NCI-H226 (cell line): ENCODE measurements around the gene MED13.
"Not testable (repeated sequence)": the region's sequence is repeated elsewhere in the genome, so short reads cannot be mapped to it uniquely, and the experiment has no call there.

Experiments used
- DNase-seq: peaks from one replicate; pipeline ENCODE4 v3.0.0-alpha.2; 2015

MED13 gene

GRCh38 chr17:61996916-61997605 is 68.0 kb downstream of the MED13 start:
- DNase-seq, result no peak

DNA sequence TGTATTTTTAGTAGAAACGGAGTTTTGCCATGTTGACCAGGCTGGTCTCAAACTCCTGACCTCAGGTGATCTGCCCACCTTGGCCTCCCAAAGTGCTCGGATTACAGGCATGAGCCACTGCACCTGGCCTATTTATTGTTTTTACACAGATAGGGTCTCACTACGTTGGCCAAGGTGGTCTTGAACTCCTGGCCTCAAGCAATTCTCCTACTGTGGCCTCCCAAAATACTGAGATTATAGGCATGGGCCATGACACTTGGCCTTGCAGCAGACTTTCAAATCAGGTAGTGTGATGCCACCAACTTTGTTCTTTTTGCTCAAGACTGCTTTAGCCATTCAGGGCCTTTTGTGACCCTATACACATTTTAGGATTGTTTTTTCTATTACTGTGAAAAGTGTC is 75.6 kb downstream of the MED13 start:
- DNase-seq, result no peak

GRCh38 chr17:61986898-61987297 is 78.2 kb downstream of the MED13 start:
- no peak for DNase-seq

DNA sequence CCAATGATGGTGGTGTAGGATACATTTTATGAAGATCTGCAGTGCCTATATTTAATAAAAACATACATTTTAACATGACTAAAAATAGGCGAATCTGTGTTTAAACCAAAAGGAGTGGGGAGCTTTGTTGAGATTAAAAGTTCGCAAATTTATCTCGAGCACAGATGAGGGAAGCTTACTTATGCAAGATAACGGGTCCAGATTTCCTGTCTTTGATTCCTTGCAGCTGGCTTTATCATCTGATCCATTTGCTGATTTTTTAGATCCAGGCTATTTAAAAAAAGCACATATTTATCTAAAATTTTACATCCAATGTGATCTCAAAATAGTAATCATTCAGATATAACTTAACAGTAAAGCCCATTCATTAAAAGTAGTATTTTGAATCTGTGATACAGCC is 80.3 kb downstream of the MED13 start:
- DNase-seq, result no peak

DNA sequence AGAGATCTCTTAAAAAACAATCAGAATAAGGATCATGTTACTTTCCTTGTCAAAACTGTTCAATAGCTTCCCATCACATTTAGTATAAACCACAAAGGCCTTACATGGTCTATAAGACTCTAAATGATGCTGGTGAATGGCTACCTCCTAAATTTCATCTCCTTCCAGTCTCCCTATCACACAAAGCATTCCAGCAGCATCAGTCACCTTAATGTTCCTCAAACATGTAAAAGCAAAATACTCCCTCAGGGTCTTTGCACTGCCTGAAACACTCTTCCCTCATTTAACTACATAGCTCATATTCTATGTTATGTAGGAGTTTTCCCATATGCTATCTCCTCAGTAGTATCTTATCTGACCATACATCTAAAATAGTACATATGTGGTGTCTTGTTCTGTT is 83.8 kb downstream of the MED13 start:
- peak; percentile 39 for DNase-seq

- DNase-seq, result no peak
These were observed 84.5 kb downstream of the MED13 start for GRCh38 chr17:61980535-61980934.

- DNase-seq, result no peak
These were observed 91.0 kb downstream of the MED13 start for GRCh38 chr17:61974115-61974514.

DNA sequence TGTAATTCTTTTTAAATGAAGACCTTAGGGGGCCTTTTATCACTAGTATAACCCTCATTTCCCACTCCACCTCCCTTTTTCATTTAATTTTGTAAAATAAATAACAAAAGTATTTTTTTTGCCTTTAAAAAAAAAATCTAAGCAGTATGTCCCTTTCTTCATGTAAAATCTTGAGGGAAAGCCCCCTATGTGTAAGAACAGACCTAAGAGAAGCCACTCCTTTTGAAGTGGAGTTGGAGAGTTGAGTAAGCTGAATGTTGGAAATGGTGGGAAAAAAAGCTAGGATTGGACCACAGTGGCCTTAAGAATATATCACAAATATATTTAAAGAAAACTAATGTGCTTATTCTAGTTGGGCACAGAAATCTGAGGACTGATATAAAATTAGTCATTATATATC is 92.8 kb downstream of the MED13 start:
- DNase-seq, result no peak

DNA sequence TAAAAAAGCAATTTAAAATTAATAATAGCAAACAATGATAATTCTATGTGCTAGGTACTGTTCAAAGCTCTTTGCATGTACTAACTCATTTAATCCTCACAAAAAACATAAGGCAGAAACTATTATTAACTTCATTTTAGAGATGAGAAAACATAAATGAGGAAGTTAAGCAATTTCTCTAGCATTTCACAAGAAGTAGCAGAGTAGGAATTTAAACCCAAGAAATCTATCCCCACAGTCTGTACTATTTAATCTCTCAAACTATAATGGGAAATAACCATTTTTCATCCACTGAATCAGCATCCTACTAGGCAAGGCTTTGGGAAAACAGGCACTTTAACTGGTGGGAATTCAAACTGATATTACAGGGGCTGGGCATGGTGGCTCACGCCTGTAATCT is 95.0 kb downstream of the MED13 start:
- no peak for DNase-seq

DNA sequence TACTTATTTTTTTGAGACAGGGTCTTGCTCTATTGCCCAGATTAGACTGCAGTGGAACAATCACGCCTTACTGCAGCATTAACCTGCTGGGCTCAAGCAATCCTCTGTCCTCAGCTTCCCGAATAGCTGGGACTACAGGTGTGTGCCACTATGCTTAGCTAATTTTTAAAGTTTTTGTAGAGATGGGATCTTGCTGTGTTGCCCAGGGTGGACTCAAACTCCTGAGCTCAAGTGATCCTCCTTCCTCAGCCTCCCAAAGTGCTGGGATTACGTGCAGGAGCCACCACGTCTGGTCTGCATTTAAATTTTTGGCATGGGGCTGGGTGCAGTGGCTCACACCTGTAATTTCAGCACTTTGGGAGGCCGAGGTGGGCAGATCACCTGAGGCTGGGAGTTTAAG is 96.3 kb downstream of the MED13 start:
- DNase-seq, result no peak

DNA sequence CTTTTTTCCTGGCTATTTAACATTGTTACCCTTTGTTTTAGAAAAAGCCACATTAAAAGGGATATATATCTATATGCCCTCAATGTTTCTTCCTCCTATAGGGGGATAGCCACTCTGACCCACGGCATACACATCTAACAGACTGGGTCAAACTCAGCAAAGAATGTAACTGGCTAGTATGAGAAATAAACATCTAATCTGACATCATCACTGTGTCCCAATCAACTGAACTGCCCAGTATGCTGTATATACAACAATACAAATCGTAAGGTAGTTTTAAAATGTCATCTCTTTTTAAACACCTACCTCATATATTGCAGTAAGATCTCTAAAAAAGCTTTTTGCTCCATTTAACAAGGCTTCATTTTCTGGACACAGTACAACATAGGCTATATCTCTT is 97.3 kb downstream of the MED13 start:
- DNase-seq, result no peak

DNA sequence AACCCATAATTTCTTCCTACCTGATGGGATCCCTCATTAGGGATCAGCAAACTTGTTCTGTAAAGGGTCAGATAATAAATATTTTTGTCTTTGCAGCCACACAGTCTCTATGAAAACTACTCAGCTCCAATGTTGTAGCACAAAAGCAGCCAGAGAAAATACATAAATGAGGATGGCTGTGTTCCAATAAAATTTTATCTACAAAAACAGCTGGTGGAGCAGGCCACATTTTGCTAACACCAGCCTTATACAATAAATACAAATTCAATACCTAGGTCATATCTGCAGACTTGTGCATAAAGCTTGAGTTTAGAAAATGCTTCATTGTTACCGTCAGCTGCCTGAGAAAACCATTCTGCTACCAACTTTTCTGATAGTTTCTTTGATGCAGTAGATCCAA is 98.9 kb downstream of the MED13 start:
- DNase-seq, result no peak

DNA sequence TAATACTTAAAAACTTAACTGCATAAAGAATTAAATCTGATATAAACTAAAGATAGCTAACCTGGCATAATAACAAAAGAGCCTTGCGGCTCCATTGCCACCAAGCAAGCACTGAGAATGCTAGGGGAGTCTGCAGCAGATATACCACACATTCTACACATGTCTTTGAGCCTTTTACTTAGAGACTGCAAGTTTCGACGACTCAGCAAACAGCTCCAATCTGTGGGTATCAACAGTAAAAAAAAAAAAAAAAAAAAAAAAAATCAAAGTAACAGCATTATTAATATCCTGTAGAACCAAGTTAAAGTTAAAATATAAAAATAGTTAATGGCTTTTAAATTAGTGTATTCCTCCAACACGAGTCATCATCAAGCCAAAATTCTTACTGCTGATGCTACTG is 109.5 kb downstream of the MED13 start:
- DNase-seq, result no peak

DNA sequence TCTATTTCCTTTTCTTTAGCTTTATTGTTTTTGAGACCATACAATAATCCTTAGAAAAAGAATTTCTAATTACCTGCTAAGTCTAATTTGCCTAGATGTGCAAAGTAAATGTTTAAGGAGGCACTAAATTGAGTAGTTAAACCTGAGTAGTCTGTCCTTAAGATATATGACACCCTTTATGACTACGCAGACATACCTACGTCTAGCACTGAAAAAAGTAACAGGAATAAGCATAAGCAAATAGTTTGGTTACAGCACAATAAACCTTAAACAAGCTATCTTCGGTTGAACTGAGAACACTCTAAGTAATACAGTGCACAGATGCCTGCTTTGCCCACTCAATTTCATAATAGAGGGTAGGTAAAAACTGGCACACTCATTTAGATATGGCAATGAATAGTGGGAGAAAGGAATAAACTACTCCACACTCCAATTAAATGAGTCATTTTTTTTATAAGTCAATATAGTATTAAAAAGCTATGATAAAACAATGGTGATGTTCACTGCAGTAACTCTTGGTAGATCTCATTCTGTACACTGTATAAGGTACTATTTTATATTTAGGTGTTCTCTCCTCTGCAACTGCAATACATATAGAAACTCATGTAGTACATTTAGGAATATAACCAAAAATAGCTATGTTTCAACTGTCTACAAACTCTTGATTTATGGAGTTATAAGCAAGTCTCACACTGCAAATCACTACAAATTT is 117.6 kb downstream of the MED13 start:
- DNase-seq, result no peak

DNA sequence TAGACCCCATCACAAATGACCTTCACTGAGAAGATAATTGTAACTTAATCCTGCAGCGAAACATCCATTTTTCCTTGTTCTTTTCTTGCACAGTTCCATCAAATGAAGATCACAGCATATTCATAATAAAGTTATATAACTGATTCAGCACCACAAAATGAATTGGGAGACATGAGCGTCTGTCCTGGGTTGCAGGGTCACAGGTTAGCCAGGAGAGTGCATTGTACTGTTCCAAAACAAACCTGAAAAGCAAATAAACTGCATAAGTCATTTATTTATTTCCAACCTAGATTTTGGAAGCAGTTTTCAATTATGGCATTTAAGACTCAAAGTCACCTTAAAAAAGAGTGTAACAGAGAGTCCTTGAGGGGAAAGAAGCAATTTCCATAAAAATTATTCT is 118.7 kb downstream of the MED13 start:
- DNase-seq, result no peak

DNA sequence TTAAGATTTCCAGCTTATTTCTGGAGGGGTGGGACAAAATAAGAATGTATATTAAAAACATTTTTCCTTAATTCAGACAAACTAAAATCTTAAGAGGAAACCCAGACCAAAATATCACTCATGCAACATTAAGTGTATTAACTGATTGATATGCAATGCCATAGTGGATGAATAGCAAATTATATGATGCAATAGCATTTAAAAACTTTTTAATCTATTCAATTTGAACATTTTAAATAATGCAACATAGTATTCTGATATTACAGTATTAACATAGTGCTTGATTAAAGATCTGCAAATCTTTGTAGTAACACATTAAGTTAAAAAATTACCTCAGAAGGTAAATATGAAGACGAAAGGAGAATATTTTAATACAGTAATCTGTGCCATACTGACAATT is 122.0 kb downstream of the MED13 start:
- no peak for DNase-seq

GRCh38 chr17:61942085-61942484 is 123.0 kb downstream of the MED13 start:
- no peak for DNase-seq

- DNase-seq, result no peak
These were observed 137.0 kb downstream of the MED13 start for GRCh38 chr17:61928101-61928436.

DNA sequence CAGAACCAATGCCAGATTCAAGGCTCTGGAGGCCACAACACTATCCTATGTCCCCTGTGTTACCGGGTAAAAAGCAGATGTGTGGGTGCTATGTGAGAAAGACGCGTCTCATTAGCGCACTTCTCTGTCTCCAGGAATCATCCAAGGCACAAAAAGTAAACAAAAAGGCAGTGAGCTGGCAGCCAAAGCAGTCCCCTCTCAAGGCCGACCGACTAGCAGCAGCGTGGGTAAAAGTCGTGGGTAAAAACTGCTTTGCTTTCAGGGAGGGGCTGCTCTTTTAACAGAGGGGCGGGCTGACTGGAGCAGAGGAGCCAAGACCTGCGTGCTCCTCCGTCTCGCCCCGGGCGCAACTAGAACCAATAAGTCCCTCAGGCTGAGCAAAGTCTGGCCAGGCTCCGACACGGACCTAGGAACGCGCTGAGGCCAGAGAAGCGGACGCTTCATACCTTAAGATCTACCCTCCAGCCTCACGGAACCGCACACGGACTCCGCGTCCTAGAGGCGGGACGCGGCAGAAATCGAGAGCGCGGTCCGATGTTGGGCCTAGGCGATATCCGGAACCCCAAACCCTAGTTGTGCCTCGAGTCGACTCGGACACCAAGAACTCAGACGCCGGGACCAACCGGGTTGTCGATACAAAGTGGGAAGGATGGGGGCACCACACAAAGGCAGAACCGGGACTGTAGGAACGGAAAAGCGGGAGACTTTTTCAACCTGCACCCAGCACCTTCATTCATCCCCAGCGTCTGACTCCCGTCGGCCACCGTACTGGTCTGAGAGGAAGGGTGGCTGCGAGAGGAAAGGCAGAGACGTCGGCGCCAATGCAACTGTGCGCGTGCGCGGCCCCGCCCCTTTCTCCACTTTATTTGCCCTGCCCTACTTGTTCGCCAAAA is 137.6 kb downstream of the MED13 start, which contains the start of gene INTS2:
TSS of gene INTS2 (minus strand) at position 775 of the 893 bp plus-strand sequence. CDS start 1,338 bp downstream, outside the sequence.
- DNase-seq, result peak; percentile 91

GRCh38 chr17:61926826-61927207 is 138.3 kb downstream of the MED13 start:
- DNase-seq, result no peak

- DNase-seq, result not testable (repeated sequence)
These were observed 149.9 kb downstream of the MED13 start for GRCh38 chr17:61915162-61915561.

GRCh38 chr17:61908292-61909037 is 156.6 kb downstream of the MED13 start:
- no peak for DNase-seq

- DNase-seq, result no peak
These were observed 157.7 kb downstream of the MED13 start for GRCh38 chr17:61907361-61907760.
